Astrocyte (in vitro differentiated cells and primary cell): ENCODE data around the gene TRPM3.

Experiments used
- EZH2 ChIP-seq: IDR thresholded peaks from 2 replicates; pipeline ENCODE4 v1.6.1; 2012; ENCODE audit warnings: mild to moderate bottlenecking, low read length, inconsistent platforms; ENCODE audit not compliant: insufficient read depth
- TF ChIP-seq, protein P1 (sequence below): IDR thresholded peaks from 2 replicates; pipeline ENCODE4 v1.5.1; 2011; ENCODE audit warnings: low read depth, mild to moderate bottlenecking, inconsistent platforms, low read length, moderate library complexity; ENCODE audit not compliant: insufficient read depth

DNA sequence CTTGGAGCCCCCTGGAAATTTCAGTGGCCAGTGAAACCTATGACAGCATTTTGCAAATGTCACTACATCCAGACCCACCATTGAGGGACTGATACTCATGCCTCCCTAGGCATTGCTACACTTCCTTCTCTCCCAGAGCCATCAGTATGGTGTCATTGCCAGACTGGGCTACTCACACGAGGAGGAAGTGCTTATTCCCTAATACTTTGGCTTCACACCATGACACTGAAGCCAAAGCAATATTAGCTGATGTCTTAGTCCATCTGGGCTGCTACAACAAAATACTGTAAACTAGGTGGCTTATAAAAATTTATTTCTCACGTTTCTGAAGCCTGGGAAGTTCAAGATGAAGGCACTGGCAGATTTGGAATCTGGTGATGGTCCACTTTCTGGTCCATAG, 22.6 kb downstream of the TRPM3 start:
- TF ChIP-seq, protein P1, sequence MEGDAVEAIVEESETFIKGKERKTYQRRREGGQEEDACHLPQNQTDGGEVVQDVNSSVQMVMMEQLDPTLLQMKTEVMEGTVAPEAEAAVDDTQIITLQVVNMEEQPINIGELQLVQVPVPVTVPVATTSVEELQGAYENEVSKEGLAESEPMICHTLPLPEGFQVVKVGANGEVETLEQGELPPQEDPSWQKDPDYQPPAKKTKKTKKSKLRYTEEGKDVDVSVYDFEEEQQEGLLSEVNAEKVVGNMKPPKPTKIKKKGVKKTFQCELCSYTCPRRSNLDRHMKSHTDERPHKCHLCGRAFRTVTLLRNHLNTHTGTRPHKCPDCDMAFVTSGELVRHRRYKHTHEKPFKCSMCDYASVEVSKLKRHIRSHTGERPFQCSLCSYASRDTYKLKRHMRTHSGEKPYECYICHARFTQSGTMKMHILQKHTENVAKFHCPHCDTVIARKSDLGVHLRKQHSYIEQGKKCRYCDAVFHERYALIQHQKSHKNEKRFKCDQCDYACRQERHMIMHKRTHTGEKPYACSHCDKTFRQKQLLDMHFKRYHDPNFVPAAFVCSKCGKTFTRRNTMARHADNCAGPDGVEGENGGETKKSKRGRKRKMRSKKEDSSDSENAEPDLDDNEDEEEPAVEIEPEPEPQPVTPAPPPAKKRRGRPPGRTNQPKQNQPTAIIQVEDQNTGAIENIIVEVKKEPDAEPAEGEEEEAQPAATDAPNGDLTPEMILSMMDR: no peak
- TF ChIP-seq EZH2: no peak
